HEK293 (cell line): ENCODE measurements around the gene CTR9.

Source experiments
- CTCF ChIA-PET: fragments of 350-600 bp; formaldehyde crosslinking; extraction: SDS; loops from one replicate; lab custom pipeline; 2021; ENCODE audit warnings: antibody characterized with exemption; lab: Yijun Ruan, JAX
- POLR2A ChIA-PET: fragments of 300-600 bp; formaldehyde crosslinking; extraction: SDS; loops from one replicate; lab custom pipeline; 2020; ENCODE audit warnings: antibody characterized with exemption, inconsistent platforms; lab: Yijun Ruan, JAX
- H3K27ac ChIP-seq: fragments of 200-500 bp; sonication (Bioruptor generic); 2 replicates; pipeline ENCODE4 v1.5.1; 2014; ENCODE audit warnings: low read depth, low read length, control low read depth, inconsistent platforms; ENCODE audit errors: extremely low read depth
- H3K36me3 ChIP-seq, 2 experiments: fragments of 200-500 bp in 1 of 2; sonication (Bioruptor generic) in 1 of 2; 1 replicate in 1 of 2; 2 replicates in 1 of 2; pipeline ENCODE4 v1.5.1; 2014 to 2017; ENCODE audit warnings: inconsistent platforms in 2 of 2, low read length in 2 of 2; ENCODE audit not compliant: control insufficient read depth in 2 of 2, insufficient read depth in 1 of 2
- H3K4me1 ChIP-seq: fragments of 200-500 bp; sonication (Bioruptor generic); 2 replicates; pipeline ENCODE4 v1.5.1; 2014; ENCODE audit warnings: mild to moderate bottlenecking, low read length, inconsistent platforms; ENCODE audit not compliant: control insufficient read depth, insufficient read depth
- H3K4me3 ChIP-seq: 2 replicates; pipeline ENCODE4 v1.5.1; 2011; ENCODE audit warnings: low read depth, mild to moderate bottlenecking, control low read depth, low read length, moderate library complexity
- H3K9me3 ChIP-seq: fragments of 200-500 bp; sonication (Bioruptor generic); 2 replicates; pipeline ENCODE4 v1.5.1; 2014; ENCODE audit warnings: low read depth, low read length, inconsistent platforms; ENCODE audit not compliant: control insufficient read depth, insufficient read depth
- AEBP2 ChIP-seq: fragments of 450-650 bp; formaldehyde crosslinking; IDR thresholded peaks from 2 replicates; pipeline ENCODE4 v1.5.1; 2016; ENCODE audit warnings: missing biosample characterization, missing genetic modification characterization, borderline replicate concordance
- KLF7 ChIP-seq: fragments of 450-650 bp; formaldehyde crosslinking; IDR thresholded peaks from 2 replicates; pipeline ENCODE4 v1.5.1; 2016; ENCODE audit warnings: missing biosample characterization, missing genetic modification characterization, borderline replicate concordance
- PATZ1 ChIP-seq: fragments of 450-650 bp; formaldehyde crosslinking; IDR thresholded peaks from 2 replicates; pipeline ENCODE4 v1.5.1; 2016; ENCODE audit warnings: missing biosample characterization, missing genetic modification characterization
- PRDM1 ChIP-seq: fragments of 450-650 bp; formaldehyde crosslinking; IDR thresholded peaks from 2 replicates; pipeline ENCODE4; 2016; ENCODE audit warnings: missing biosample characterization, missing genetic modification characterization
- ZBTB1 ChIP-seq: fragments of 450-650 bp; formaldehyde crosslinking; IDR thresholded peaks from 2 replicates; pipeline ENCODE4 v1.5.1; 2016; ENCODE audit warnings: missing biosample characterization, missing genetic modification characterization
- ZBTB20 ChIP-seq: fragments of 450-650 bp; formaldehyde crosslinking; IDR thresholded peaks from 2 replicates; pipeline ENCODE4 v1.5.1; 2016; ENCODE audit warnings: missing biosample characterization, missing genetic modification characterization
- ZNF121 ChIP-seq: fragments of 450-650 bp; formaldehyde crosslinking; IDR thresholded peaks from 2 replicates; pipeline ENCODE4 v1.5.1; 2016; ENCODE audit warnings: missing biosample characterization, missing genetic modification characterization
- ZNF26 ChIP-seq: fragments of 450-650 bp; formaldehyde crosslinking; IDR thresholded peaks from 2 replicates; pipeline ENCODE4 v1.5.1; 2016; ENCODE audit warnings: missing biosample characterization, missing genetic modification characterization
- ZNF366 ChIP-seq: fragments of 450-650 bp; formaldehyde crosslinking; conservative IDR thresholded peaks from 2 replicates; pipeline ENCODE4 v1.5.1; 2016; ENCODE audit warnings: missing biosample characterization, missing genetic modification characterization
- ZNF426 ChIP-seq: fragments of 450-650 bp; formaldehyde crosslinking; IDR thresholded peaks from 2 replicates; pipeline ENCODE4 v1.5.1; 2017; ENCODE audit warnings: missing biosample characterization, missing genetic modification characterization, mild to moderate bottlenecking, inconsistent platforms, moderate library complexity
- ZNF433 ChIP-seq: fragments of 450-650 bp; formaldehyde crosslinking; IDR thresholded peaks from 2 replicates; pipeline ENCODE4 v1.5.1; 2016; ENCODE audit warnings: missing biosample characterization, missing genetic modification characterization, low read depth
- ZNF544 ChIP-seq: fragments of 450-650 bp; formaldehyde crosslinking; IDR thresholded peaks from 2 replicates; pipeline ENCODE4 v1.5.0; 2017; ENCODE audit warnings: missing biosample characterization, missing genetic modification characterization
- ZNF558 ChIP-seq: fragments of 450-650 bp; formaldehyde crosslinking; IDR thresholded peaks from 2 replicates; pipeline ENCODE4 v1.5.1; 2016; ENCODE audit warnings: missing biosample characterization, missing genetic modification characterization
- ZNF624 ChIP-seq: fragments of 450-650 bp; formaldehyde crosslinking; IDR thresholded peaks from 2 replicates; pipeline ENCODE4 v1.5.1; 2017; ENCODE audit warnings: missing biosample characterization, missing genetic modification characterization
- ZNF692 ChIP-seq: fragments of 450-650 bp; formaldehyde crosslinking; IDR thresholded peaks from 2 replicates; pipeline ENCODE4 v1.5.1; 2016; ENCODE audit warnings: missing biosample characterization, missing genetic modification characterization
- ZSCAN5A ChIP-seq: fragments of 450-650 bp; formaldehyde crosslinking; IDR thresholded peaks from 2 replicates; pipeline ENCODE4 v1.5.1; 2016; ENCODE audit warnings: missing biosample characterization, missing genetic modification characterization

CTR9 gene

GRCh38 chr11:10777806-10778205, 26.8 kb downstream of the CTR9 start:
- H3K4me1 ChIP-seq = no peaks in the 10 kb centered on the region
- H3K9me3 ChIP-seq = no peaks in the 10 kb centered on the region
- POLR2A ChIA-PET = no interaction called here
- no peak overlapping the region for H3K27ac ChIP-seq
- no peak overlapping the region for H3K4me3 ChIP-seq
- CTCF ChIA-PET = interaction anchor here (0.6 to 1.4 kb wide), 4 partner anchors 8 to 372 kb away, joined by 3 to 5 read pairs (median 4); no protein-coding TSS in a partner anchor
- no peak for TF ChIP-seq PATZ1
- TF ChIP-seq ZSCAN5A (tag by site-specific recombination) = no peak
- no peak for TF ChIP-seq ZBTB1 (tag by site-specific recombination)
- no peak for TF ChIP-seq ZNF692 (tag by site-specific recombination)
- TF ChIP-seq ZNF366 = no peak
- TF ChIP-seq ZNF558 (tag by site-specific recombination) = no peak
- no peak for TF ChIP-seq ZNF433 (tag by site-specific recombination)
- peaks cover 9 to 46% of the 10 kb centered on the region in 2 experiments for H3K36me3 ChIP-seq

- H3K9me3 ChIP-seq = no peaks in the 10 kb centered on the region
- H3K4me3 ChIP-seq = no peak overlapping the region
- peaks cover 9 to 46% of the 10 kb centered on the region in 2 experiments for H3K36me3 ChIP-seq
- TF ChIP-seq ZNF544 (no peak), ZBTB20 (tag by site-specific recombination) (no peak), ZNF121 (tag by site-specific recombination) (no peak), KLF7 (tag by site-specific recombination) (no peak), PRDM1 (tag by site-specific recombination) (no peak), ZNF26 (tag by site-specific recombination) (no peak), ZNF426 (tag by site-specific recombination) (no peak), ZNF624 (tag by site-specific recombination) (no peak), AEBP2 (tag by site-specific recombination) (no peak)
- ChIA-PET CTCF (interaction anchor here (0.5 to 1.4 kb wide), 5 partner anchors 8 to 1266 kb away, joined by 3 to 5 read pairs (median 3); no protein-coding TSS in a partner anchor), POLR2A (no interaction called here)
- H3K27ac ChIP-seq = no peak overlapping the region
- H3K4me1 ChIP-seq = no peaks in the 10 kb centered on the region
These were observed 27.3 kb downstream of the CTR9 start for GRCh38 chr11:10778217-10778970.
